ENCODE results near the gene SINHCAF.

DNA sequence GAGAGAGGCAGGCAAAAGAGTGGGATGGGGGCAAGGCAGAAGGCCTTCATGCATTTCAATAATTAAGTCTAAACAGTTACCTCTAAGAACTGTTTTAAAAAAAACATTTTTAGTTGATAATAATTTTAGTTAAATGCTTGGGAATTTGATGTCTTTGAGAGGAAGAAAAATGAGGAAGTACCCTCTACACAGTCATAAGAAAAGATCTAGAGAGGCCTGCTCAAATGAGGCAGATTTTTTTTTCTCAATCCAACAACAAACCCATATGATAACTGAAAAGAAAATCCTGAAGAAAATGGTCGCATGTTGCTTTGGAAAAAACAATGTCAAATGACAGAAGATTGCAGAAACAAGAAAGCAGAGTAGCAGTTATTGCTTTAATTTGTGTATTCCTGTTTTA, 25.6 kb downstream of the SINHCAF start:
- TF ChIP-seq CHD1 (IDR thresholded peaks at IDR 0.05; ENCODE audit: low read length) (no peak), L3MBTL2 (IDR thresholded peaks at IDR 0.05) (no peak), HCFC1 (IDR thresholded peaks at IDR 0.05; ENCODE audit: low read depth, low read length) (no peak), GTF2F1 (IDR thresholded peaks at IDR 0.05; ENCODE audit: low read depth, low read length) (no peak), FOXA3 (CRISPR knock-in tag; conservative IDR thresholded peaks at IDR 0.05 in 1 of 2, IDR thresholded peaks at IDR 0.05 in 1 of 2) (no peak), ZNF282 (CRISPR knock-in tag; IDR thresholded peaks at IDR 0.05) (no peak)
- TF ChIP-seq, protein P1, sequence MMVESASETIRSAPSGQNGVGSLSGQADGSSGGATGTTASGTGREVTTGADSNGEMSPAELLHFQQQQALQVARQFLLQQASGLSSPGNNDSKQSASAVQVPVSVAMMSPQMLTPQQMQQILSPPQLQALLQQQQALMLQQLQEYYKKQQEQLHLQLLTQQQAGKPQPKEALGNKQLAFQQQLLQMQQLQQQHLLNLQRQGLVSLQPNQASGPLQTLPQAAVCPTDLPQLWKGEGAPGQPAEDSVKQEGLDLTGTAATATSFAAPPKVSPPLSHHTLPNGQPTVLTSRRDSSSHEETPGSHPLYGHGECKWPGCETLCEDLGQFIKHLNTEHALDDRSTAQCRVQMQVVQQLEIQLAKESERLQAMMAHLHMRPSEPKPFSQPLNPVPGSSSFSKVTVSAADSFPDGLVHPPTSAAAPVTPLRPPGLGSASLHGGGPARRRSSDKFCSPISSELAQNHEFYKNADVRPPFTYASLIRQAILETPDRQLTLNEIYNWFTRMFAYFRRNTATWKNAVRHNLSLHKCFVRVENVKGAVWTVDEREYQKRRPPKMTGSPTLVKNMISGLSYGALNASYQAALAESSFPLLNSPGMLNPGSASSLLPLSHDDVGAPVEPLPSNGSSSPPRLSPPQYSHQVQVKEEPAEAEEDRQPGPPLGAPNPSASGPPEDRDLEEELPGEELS (CRISPR knock-in tag; IDR thresholded peaks at IDR 0.05; ENCODE audit: borderline replicate concordance) = no peak
- TF ChIP-seq, protein P2, sequence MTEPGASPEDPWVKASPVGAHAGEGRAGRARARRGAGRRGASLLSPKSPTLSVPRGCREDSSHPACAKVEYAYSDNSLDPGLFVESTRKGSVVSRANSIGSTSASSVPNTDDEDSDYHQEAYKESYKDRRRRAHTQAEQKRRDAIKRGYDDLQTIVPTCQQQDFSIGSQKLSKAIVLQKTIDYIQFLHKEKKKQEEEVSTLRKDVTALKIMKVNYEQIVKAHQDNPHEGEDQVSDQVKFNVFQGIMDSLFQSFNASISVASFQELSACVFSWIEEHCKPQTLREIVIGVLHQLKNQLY (CRISPR knock-in tag; conservative IDR thresholded peaks at IDR 0.05) = no peak
- TF ChIP-seq, protein P3, sequence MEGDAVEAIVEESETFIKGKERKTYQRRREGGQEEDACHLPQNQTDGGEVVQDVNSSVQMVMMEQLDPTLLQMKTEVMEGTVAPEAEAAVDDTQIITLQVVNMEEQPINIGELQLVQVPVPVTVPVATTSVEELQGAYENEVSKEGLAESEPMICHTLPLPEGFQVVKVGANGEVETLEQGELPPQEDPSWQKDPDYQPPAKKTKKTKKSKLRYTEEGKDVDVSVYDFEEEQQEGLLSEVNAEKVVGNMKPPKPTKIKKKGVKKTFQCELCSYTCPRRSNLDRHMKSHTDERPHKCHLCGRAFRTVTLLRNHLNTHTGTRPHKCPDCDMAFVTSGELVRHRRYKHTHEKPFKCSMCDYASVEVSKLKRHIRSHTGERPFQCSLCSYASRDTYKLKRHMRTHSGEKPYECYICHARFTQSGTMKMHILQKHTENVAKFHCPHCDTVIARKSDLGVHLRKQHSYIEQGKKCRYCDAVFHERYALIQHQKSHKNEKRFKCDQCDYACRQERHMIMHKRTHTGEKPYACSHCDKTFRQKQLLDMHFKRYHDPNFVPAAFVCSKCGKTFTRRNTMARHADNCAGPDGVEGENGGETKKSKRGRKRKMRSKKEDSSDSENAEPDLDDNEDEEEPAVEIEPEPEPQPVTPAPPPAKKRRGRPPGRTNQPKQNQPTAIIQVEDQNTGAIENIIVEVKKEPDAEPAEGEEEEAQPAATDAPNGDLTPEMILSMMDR (IDR thresholded peaks at IDR 0.05 in 2 of 3, conservative IDR thresholded peaks at IDR 0.05 in 1 of 3; ENCODE audit: insufficient read depth in 2 of 3, low read depth in 1 of 3, low read length in 3 of 3) = no peak

Measured in K562 (cell line).